HCT116 (cell line): ENCODE measurements around the gene CLCN1.

Experiments used
- ATF3 ChIP-seq: IDR thresholded peaks from 2 replicates; pipeline ENCODE4 v1.6.1; 2012
- CBX3 ChIP-seq: IDR thresholded peaks from 2 replicates; pipeline ENCODE4 v1.6.1; 2012; ENCODE audit warnings: low read depth
- EGR1 ChIP-seq: IDR thresholded peaks from 2 replicates; pipeline ENCODE4 v1.6.1; 2012; ENCODE audit warnings: low read depth
- EZH2 ChIP-seq: fragments of 200-600 bp; sonication (generic); IDR thresholded peaks from 2 replicates; pipeline ENCODE4 v1.6.1; 2017; ENCODE audit warnings: antibody characterized with exemption, mixed run types
- EZH2phosphoT487 ChIP-seq: fragments of 200-600 bp; IDR thresholded peaks from 2 replicates; pipeline ENCODE4 v1.6.1; 2018; ENCODE audit warnings: antibody characterized with exemption, borderline replicate concordance
- MAX ChIP-seq: IDR thresholded peaks from 2 replicates; pipeline ENCODE4 v1.6.1; 2012
- POLR2A ChIP-seq: IDR thresholded peaks from 2 replicates; pipeline ENCODE4 v1.7.0; 2011; ENCODE audit warnings: borderline replicate concordance; ENCODE audit not compliant: insufficient read depth, insufficient read length; ENCODE audit errors: extremely low read depth
- POLR2AphosphoS5 ChIP-seq: IDR thresholded peaks from 2 replicates; pipeline ENCODE4 v1.6.1; 2011; ENCODE audit warnings: mild to moderate bottlenecking, low read depth, low read length, moderate library complexity
- SIN3A ChIP-seq: IDR thresholded peaks from 2 replicates; pipeline ENCODE4 v1.6.1; 2012; ENCODE audit warnings: low read depth
- SP1 ChIP-seq: IDR thresholded peaks from 2 replicates; pipeline ENCODE4 v1.6.1; 2012; ENCODE audit warnings: low read depth
- YY1 ChIP-seq: IDR thresholded peaks from 2 replicates; pipeline ENCODE4 v1.6.1; 2011; ENCODE audit warnings: low read length, low read depth, moderate library complexity, mild to moderate bottlenecking; ENCODE audit not compliant: insufficient replicate concordance; ENCODE audit errors: extremely low read depth
- TF ChIP-seq, protein P1 (sequence below), 3 experiments: fragments of 200-600 bp in 1 of 3; sonication (generic) in 1 of 3; IDR thresholded peaks in 2 of 3; conservative IDR thresholded peaks in 1 of 3; 2 replicates each; pipeline ENCODE4 v1.5.1; 2012 to 2017; ENCODE audit warnings: low read depth in 2 of 3, low read length in 2 of 3, antibody characterized with exemption in 1 of 3, borderline replicate concordance in 1 of 3, control low read depth in 1 of 3, mild to moderate bottlenecking in 1 of 3, mixed read lengths in 1 of 3, mixed run types in 1 of 3, moderate library complexity in 1 of 3; ENCODE audit not compliant: insufficient read depth in 1 of 3

GRCh38 chr7:143286522-143286890 is 29.4 kb upstream of the CLCN1 start:
- TF ChIP-seq MAX (no peak), EZH2 (no peak), POLR2A (no peak), YY1 (no peak), CBX3 (no peak), POLR2AphosphoS5 (no peak), EZH2phosphoT487 (no peak), SP1 (no peak), ATF3 (no peak), EGR1 (no peak), SIN3A (no peak)
- TF ChIP-seq, protein P1, sequence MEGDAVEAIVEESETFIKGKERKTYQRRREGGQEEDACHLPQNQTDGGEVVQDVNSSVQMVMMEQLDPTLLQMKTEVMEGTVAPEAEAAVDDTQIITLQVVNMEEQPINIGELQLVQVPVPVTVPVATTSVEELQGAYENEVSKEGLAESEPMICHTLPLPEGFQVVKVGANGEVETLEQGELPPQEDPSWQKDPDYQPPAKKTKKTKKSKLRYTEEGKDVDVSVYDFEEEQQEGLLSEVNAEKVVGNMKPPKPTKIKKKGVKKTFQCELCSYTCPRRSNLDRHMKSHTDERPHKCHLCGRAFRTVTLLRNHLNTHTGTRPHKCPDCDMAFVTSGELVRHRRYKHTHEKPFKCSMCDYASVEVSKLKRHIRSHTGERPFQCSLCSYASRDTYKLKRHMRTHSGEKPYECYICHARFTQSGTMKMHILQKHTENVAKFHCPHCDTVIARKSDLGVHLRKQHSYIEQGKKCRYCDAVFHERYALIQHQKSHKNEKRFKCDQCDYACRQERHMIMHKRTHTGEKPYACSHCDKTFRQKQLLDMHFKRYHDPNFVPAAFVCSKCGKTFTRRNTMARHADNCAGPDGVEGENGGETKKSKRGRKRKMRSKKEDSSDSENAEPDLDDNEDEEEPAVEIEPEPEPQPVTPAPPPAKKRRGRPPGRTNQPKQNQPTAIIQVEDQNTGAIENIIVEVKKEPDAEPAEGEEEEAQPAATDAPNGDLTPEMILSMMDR (IDR thresholded peaks at IDR 0.05 in 2 of 3, conservative IDR thresholded peaks at IDR 0.05 in 1 of 3; ENCODE audit: borderline replicate concordance in 1 of 3, insufficient read depth in 1 of 3, low read depth in 2 of 3, low read length in 2 of 3), result no peak
